Measurements from ENCODE around the gene SPDYE1. TPM values are rescaled to one million over a fixed set of nuclear protein-coding genes. Genes with fewer than 3 reads are reported as not detected.
"Not testable (repeated sequence)": the region's sequence is repeated elsewhere in the genome, so short reads cannot be mapped to it uniquely, and the experiment has no call there.

Gene SPDYE1, protein sequence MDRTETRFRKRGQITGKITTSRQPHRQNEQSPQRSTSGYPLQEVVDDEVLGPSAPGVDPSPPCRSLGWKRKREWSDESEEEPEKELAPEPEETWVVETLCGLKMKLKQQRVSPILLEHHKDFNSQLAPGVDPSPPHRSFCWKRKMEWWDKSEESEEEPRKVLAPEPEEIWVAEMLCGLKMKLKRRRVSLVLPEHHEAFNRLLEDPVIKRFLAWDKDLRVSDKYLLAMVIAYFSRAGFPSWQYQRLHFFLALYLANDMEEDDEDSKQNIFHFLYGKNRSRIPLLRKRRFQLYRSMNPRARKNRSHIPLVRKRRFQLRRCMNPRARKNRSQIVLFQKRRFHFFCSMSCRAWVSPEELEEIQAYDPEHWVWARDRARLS
- 0.06 TPM for total RNA-seq (2013)
- polyA plus RNA-seq: not detected
- polyA minus RNA-seq: not detected in 2 replicates
- 0 to 1.1 (median 0) reads per million in 11 experiments for total RNA-seq

DNA sequence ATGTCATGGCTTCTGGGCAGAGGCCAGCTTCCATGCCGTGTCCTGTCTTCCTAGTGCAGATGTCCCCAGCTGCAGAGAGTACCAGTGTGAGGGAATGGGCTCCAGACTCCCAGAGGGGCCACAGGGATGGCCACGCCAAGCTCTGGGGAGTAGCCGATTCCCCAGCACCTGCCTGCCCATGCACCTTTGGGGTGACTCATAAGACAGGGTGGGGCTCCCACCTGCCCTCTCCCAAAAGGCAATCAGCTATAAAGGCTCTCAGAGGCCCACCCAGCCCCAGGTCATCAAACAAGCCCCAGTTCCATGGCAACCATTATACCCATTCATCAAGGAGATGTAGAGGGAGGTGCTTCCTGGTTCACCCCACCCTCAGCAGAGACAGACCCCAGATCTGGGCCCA, at the start of gene SPDYE1:
TSS of gene SPDYE1 (plus strand) at position 366 of the 400 bp plus-strand sequence. CDS start 2,053 bp downstream, outside the sequence.
- H3K9me3 ChIP-seq (replicated peaks in 1 of 2; ENCODE audit: control insufficient read depth in 1 of 2, insufficient read depth in 1 of 2, low read length in 2 of 2); H4K20me1 ChIP-seq (ENCODE audit: insufficient read depth, low read length); H3K27ac ChIP-seq (ENCODE audit: low read depth in 1 of 2, low read length in 2 of 2); H3K9me3 Mint-ChIP-seq; H3K4me1 Mint-ChIP-seq; H3K27me3 ChIP-seq (ENCODE audit: control insufficient read depth in 2 of 2, insufficient read depth in 2 of 2, low read length in 2 of 2); H3K4me3 ChIP-seq (replicated peaks in 1 of 3; ENCODE audit: low read depth in 2 of 3, low read length in 3 of 3); H3K9ac ChIP-seq (ENCODE audit: insufficient read depth, low read length, poor library complexity, severe bottlenecking); H3K4me3 Mint-ChIP-seq; H3K79me2 ChIP-seq (ENCODE audit: insufficient read depth, low read length); H3K27ac Mint-ChIP-seq; H3K27me3 Mint-ChIP-seq (ENCODE audit: low read depth in 3 of 3); DNase-seq; H3K4me1 ChIP-seq (ENCODE audit: control insufficient read depth in 1 of 2, insufficient read depth in 2 of 2, low read length in 2 of 2); H2AFZ ChIP-seq (ENCODE audit: insufficient read depth, low read depth, low read length, poor library complexity, severe bottlenecking); H3K4me2 ChIP-seq (replicated peaks; ENCODE audit: extremely low read depth, low read length, poor library complexity, severe bottlenecking); intact Hi-C loops (cut with micrococcal nuclease); H3K36me3 ChIP-seq (replicated peaks in 1 of 2; ENCODE audit: control insufficient read depth in 1 of 2, insufficient read depth in 2 of 2, low read length in 2 of 2): not testable (repeated sequence)
- peaks cover 0 to 22% of the 10 kb centered on the region in 2 donors for H3K36me3 Mint-ChIP-seq
- no CpG with 5 or more reads among the region's 3 CpGs for WGBS (ENCODE audit: insufficient coverage)

DNA sequence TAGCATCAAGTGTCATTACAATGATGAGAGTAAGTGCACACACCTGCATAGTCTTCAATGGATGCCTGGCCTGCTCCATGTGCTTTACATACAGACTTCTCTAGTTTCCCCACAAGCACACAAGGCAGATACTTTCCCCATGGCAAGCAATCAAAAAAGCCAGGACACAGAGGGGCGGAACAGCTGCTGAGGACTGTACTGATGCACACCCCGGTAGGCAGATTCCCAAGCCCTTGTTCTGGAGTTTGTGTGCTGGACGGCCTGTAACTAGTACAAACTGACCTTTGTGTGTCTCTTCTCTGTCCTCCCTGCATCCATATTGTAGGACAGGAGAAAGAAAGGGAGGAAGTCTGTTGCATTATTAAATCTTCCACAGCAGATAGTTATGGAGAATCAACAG, 45.7 kb upstream of the SPDYE1 start:
- H3K4me1 Mint-ChIP-seq: no peaks in the 10 kb centered on the region
- H3K36me3 ChIP-seq (replicated peaks in 1 of 2; ENCODE audit: control insufficient read depth in 1 of 2, insufficient read depth in 2 of 2, low read length in 2 of 2): peaks cover 14 to 24% of the 10 kb centered on the region in 2 donors
- TF ChIP-seq, protein P1, sequence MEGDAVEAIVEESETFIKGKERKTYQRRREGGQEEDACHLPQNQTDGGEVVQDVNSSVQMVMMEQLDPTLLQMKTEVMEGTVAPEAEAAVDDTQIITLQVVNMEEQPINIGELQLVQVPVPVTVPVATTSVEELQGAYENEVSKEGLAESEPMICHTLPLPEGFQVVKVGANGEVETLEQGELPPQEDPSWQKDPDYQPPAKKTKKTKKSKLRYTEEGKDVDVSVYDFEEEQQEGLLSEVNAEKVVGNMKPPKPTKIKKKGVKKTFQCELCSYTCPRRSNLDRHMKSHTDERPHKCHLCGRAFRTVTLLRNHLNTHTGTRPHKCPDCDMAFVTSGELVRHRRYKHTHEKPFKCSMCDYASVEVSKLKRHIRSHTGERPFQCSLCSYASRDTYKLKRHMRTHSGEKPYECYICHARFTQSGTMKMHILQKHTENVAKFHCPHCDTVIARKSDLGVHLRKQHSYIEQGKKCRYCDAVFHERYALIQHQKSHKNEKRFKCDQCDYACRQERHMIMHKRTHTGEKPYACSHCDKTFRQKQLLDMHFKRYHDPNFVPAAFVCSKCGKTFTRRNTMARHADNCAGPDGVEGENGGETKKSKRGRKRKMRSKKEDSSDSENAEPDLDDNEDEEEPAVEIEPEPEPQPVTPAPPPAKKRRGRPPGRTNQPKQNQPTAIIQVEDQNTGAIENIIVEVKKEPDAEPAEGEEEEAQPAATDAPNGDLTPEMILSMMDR (IDR thresholded peaks at IDR 0.05): no peak
- H3K9me3 Mint-ChIP-seq: peaks cover 0 to 2% (median 0%) of the 10 kb centered on the region in 7 donors
- intact Hi-C loops (cut with micrococcal nuclease): no loop called here
- H3K9me3 ChIP-seq (replicated peaks in 1 of 2; ENCODE audit: control insufficient read depth in 1 of 2, insufficient read depth in 1 of 2, low read length in 2 of 2): no peaks in the 10 kb centered on the region
- no peak overlapping the region for H3K4me3 Mint-ChIP-seq
- H3K27me3 Mint-ChIP-seq (ENCODE audit: low read depth in 3 of 3): peaks cover 0 to 2% (median 1%) of the 10 kb centered on the region in 3 donors
- WGBS (ENCODE audit: insufficient coverage): 100% methylated on average over 2 of the region's 3 CpGs
- H3K36me3 Mint-ChIP-seq: peaks cover 30 to 50% of the 10 kb centered on the region in 2 donors
- no peaks in the 10 kb centered on the region for H3K27me3 ChIP-seq (ENCODE audit: control insufficient read depth in 2 of 2, insufficient read depth in 2 of 2, low read length in 2 of 2)
- H3K4me2 ChIP-seq (replicated peaks; ENCODE audit: extremely low read depth, low read length, poor library complexity, severe bottlenecking): no peak overlapping the region
- H3K27ac Mint-ChIP-seq: no peak overlapping the region
- no peaks in the 10 kb centered on the region for H4K20me1 ChIP-seq (ENCODE audit: insufficient read depth, low read length)
- H3K9ac ChIP-seq (ENCODE audit: insufficient read depth, low read length, poor library complexity, severe bottlenecking): no peak overlapping the region
- DNase-seq: no peak
- no peaks in the 10 kb centered on the region for H3K4me1 ChIP-seq (ENCODE audit: control insufficient read depth in 1 of 2, insufficient read depth in 2 of 2, low read length in 2 of 2)
- no peak overlapping the region for H2AFZ ChIP-seq (ENCODE audit: insufficient read depth, low read depth, low read length, poor library complexity, severe bottlenecking)
- no peak overlapping the region for H3K4me3 ChIP-seq (replicated peaks in 1 of 3; ENCODE audit: low read depth in 2 of 3, low read length in 3 of 3)
- no peak overlapping the region for H3K27ac ChIP-seq (ENCODE audit: low read depth in 1 of 2, low read length in 2 of 2)
- H3K79me2 ChIP-seq (ENCODE audit: insufficient read depth, low read length): no peaks in the 10 kb centered on the region
